ENCODE measurements around the gene SP9. TPM values are rescaled to one million over a fixed set of nuclear protein-coding genes. Genes with fewer than 3 reads are reported as not detected.
A peak's percentile ranks its signal among the peaks of the same experiment; 100 is the strongest.

SP9 gene
- total and polyA plus RNA-seq, 9 of the 15 experiments (the other 6 are each of a cell fraction or from before 2014, with no cell fraction given) = 0.04 to 0.23 (median 0.11) TPM; not detected in 3

DNA sequence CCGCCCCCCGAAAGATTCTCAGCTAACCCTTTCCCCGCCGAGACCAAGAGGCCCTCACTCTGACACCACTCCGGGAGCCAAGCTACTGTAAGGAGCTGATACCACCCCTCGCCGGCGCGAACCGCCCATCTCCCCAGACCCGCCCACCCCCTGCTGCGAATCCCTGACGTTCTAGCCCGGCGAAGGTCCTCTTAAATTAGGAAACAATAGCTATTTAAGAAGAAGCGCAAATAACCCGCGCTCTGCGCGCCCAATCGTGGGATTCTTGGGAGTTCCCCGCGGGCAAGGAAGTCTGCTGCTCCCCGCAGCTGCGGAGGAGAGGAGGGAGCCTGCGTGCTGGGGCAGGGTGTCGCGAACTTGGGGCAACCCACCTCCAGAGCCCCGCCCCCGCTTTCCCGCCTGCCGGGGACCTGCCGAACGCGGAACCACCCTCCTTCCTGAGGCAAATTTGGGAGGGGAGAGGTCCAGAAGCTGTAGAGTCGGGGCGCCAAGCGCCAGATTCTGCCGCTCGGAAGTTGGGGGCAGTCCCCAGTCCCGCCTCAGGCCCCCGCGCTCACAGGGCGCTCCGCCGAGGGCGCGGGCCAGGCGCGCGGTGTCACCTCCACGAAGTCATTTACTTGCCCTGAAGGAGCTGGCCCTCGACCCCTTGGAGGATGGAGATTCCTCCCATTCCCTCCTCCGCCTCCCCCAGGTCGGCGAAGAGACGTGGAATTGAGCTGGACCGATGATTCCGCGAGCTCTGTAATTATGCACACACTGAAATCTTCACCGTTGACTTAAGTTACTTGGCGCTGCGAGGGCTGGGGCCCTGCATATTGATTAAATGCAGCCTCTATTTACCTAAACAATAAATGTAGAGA lies 8.4 kb upstream of the SP9 start (continued):
- TF ChIP-seq KDM5B (IDR thresholded peaks at IDR 0.05; ENCODE audit: insufficient replicate concordance, low read depth, low read length) (no peak), EGR1 (conservative IDR thresholded peaks at IDR 0.05) (peak; percentile 82), NR4A1 (CRISPR knock-in tag; IDR thresholded peaks at IDR 0.05) (no peak), NR4A1 (tag; IDR thresholded peaks at IDR 0.05) (0 out of 2 replicates have a peak, but pooled peaks have one; percentile 30), ZBTB1 (CRISPR knock-in tag; IDR thresholded peaks at IDR 0.05; ENCODE audit: borderline replicate concordance, low read depth) (0 out of 2 replicates have a peak, but pooled peaks have one; percentile 45), TAF1 (IDR thresholded peaks at IDR 0.05; ENCODE audit: control insufficient read depth, extremely low read depth, insufficient read depth, low read length, severe bottlenecking) (peak; percentile 13), TFAP4 (CRISPR knock-in tag; IDR thresholded peaks at IDR 0.05; ENCODE audit: borderline replicate concordance) (peak; percentile 56; the same call in 1 of the 2 replicates), NFATC3 (IDR thresholded peaks at IDR 0.05) (no peak), ARID1B (IDR thresholded peaks at IDR 0.05) (no peak), GATA2 (CRISPR knock-in tag; IDR thresholded peaks at IDR 0.05) (no peak), ZNF609 (CRISPR knock-in tag; IDR thresholded peaks at IDR 0.05; ENCODE audit: borderline replicate concordance) (no peak), VEZF1 (CRISPR knock-in tag; IDR thresholded peaks at IDR 0.05) (peak; percentile 38), GTF2A2 (tag; IDR thresholded peaks at IDR 0.05) (no peak), SMARCA4 (IDR thresholded peaks at IDR 0.05) (0 out of 2 replicates have a peak, but pooled peaks have one; percentile 20)
- TF ChIP-seq, protein P1, sequence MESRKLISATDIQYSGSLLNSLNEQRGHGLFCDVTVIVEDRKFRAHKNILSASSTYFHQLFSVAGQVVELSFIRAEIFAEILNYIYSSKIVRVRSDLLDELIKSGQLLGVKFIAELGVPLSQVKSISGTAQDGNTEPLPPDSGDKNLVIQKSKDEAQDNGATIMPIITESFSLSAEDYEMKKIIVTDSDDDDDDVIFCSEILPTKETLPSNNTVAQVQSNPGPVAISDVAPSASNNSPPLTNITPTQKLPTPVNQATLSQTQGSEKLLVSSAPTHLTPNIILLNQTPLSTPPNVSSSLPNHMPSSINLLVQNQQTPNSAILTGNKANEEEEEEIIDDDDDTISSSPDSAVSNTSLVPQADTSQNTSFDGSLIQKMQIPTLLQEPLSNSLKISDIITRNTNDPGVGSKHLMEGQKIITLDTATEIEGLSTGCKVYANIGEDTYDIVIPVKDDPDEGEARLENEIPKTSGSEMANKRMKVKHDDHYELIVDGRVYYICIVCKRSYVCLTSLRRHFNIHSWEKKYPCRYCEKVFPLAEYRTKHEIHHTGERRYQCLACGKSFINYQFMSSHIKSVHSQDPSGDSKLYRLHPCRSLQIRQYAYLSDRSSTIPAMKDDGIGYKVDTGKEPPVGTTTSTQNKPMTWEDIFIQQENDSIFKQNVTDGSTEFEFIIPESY (CRISPR knock-in tag; IDR thresholded peaks at IDR 0.05) = peak; percentile 74
